MV-4-11 (cell line): ENCODE measurements around the gene SLCO4A1.

Experiments used
- DNase-seq: peaks from one replicate; lab custom pipeline; 2025; lab: John Stamatoyannopoulos, UW

Gene SLCO4A1

DNA sequence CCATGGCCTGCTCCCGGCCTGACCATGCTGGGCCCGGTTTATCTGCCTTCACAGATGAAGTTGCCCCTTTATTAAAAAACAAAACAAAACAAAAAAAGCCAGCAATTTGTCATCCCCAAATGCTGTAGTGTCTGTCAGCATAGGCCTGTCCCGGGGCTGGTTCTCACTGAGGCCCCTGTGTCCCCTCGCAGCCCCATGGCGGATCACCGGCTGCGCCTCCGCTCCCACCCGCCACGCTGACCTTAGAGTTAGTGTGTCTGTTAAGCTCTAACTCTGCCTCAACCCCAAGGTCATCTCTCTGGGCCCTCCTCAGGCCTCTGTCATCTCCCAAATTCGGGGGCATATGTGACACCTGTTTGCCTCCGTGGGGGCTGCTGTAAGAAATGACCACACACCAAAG is 11.1 kb downstream of the SLCO4A1 start:
- no peak for DNase-seq

- DNase-seq: no peak
Measured at GRCh38 chr20:62653951-62654685, 11.8 kb downstream of the SLCO4A1 start.

GRCh38 chr20:62655282-62656196 is 13.2 kb downstream of the SLCO4A1 start:
- no peak for DNase-seq

GRCh38 chr20:62656197-62656918 is 14.1 kb downstream of the SLCO4A1 start:
- DNase-seq: no peak

DNA sequence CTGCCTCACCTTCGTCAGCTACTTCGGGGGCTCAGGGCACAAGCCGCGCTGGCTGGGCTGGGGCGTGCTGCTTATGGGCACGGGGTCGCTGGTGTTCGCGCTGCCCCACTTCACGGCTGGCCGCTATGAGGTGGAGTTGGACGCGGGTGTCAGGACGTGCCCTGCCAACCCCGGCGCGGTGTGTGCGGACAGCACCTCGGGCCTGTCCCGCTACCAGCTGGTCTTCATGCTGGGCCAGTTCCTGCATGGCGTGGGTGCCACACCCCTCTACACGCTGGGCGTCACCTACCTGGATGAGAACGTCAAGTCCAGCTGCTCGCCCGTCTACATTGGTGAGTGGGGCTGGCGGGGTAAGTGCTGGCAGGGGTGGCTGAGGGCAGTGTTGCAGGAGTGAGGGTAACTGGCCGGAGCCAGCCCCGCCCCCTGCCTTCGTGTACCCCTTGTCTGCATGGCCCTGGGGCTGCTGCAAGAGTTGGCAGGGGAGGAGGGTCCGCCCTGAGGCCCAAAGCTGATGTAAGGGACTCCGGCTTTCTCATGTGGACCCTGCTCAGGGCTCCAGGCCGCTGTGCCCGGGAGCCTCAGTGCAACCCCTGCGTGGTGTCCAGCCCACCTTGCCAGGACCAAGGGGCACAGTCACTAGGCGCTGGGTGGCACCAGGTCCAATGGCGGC is 14.8 kb downstream of the SLCO4A1 start:
- no peak for DNase-seq

GRCh38 chr20:62657589-62657942 is 15.3 kb downstream of the SLCO4A1 start:
- DNase-seq: no peak

DNA sequence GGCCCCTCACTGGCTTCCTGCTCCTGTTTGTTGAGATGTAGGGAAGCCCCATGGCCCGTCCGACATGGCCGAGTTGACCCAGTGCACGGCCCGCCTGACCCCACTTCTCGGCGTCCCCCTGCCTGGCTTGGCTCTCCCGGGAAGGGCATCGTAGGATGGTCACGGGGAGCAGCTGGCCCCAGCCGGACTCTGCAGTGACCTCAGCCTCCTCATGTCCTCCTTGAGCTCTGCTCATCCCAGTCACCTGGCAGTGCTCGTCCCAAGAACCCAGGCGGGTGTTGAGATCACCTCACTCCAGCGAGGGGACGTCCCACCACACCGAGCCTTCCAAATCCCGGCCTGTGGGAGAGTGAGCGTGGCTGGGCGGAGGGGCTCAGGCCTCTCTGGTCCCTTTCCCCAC is 15.7 kb downstream of the SLCO4A1 start:
- no peak for DNase-seq

DNA sequence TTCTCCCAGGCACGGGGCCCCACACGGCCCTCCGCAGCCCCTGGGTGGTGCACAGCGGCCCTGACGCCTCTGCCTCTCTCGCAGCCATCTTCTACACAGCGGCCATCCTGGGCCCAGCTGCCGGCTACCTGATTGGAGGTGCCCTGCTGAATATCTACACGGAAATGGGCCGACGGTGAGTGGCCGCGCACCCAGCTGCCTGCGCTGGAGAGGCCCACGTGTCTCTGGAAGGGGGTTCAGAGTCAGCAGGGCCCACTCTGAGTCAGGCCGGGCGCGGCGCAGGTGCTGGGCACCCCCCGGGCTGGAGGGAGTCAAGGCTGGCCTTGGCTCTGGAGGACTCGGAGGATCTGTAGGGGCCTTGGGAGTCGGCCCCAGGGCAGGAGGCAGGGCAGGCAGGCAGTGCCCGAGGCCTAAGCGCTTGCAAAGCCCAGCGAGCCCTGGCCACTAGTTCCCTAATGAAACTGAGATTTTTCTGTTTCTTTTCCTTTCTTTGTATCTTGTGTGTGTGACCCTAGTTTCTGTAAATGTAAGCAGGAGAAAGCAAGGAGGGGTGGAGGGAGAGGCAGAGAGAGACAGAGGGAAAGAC is 16.4 kb downstream of the SLCO4A1 start:
- DNase-seq: peak; percentile 46

- DNase-seq: no peak
Measured at GRCh38 chr20:62659488-62660239, 17.4 kb downstream of the SLCO4A1 start.

DNA sequence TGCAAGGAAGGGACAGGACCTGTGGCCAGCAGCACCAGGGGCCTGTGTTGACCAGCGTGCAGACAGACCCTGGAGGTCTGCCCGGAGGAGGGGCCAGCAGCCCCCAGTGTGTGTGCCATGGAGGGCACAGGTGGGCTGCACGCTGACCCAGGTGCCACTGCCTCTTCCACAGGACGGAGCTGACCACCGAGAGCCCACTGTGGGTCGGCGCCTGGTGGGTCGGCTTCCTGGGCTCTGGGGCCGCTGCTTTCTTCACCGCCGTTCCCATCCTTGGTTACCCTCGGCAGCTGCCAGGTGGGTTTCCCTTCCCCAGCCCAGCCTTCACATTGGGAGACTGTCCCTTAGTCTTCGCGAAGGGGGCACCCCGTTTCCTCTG is 17.9 kb downstream of the SLCO4A1 start:
- DNase-seq: no peak

- no peak for DNase-seq
Measured at GRCh38 chr20:62660768-62661167, 18.5 kb downstream of the SLCO4A1 start.

DNA sequence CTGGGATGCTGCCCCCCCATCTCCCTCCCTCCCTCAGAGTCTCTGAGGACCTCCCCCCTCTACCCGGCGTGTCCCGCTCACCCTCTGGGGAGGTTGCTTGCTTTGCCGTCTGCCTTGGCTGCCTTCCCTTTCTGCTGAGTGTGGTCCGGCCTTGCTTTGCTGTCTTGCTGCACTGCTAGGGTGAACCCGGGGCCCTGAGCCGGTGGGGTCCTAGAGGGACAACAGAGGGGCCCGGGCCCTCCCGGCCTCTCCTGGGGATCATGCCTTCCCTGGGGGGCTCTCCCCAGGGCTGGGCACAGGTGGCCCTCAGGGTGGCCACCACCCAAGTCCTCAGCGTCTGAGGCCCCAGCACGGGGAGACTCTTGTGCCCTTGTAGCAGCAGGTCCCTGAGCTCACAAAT is 19.3 kb downstream of the SLCO4A1 start:
- no peak for DNase-seq

DNA sequence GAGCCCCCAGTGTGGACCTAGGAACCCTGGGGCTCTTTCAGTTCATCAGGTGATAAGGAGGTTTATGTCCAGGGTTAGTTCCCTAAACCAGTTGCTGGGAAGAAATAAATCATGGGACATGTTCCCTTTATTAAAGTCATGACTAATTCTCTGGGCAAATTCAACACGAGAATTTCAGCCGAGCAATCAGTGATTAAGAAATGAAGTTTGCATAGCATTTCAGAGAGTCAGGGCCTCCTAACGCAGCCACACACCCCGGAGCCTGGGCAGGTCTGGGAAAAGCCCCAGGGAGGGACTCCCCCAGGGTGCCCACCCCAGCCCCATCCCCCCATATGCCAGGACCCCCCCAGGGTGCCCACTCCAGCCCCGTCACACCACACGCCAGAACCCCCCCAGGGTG is 20.1 kb downstream of the SLCO4A1 start:
- no peak for DNase-seq

- no peak for DNase-seq
Measured at GRCh38 chr20:62663145-62664018, 21.1 kb downstream of the SLCO4A1 start.

- DNase-seq: no peak
Measured at GRCh38 chr20:62664019-62664971, 22.0 kb downstream of the SLCO4A1 start.

GRCh38 chr20:62665153-62665754 is 23.0 kb downstream of the SLCO4A1 start:
- no peak for DNase-seq

DNA sequence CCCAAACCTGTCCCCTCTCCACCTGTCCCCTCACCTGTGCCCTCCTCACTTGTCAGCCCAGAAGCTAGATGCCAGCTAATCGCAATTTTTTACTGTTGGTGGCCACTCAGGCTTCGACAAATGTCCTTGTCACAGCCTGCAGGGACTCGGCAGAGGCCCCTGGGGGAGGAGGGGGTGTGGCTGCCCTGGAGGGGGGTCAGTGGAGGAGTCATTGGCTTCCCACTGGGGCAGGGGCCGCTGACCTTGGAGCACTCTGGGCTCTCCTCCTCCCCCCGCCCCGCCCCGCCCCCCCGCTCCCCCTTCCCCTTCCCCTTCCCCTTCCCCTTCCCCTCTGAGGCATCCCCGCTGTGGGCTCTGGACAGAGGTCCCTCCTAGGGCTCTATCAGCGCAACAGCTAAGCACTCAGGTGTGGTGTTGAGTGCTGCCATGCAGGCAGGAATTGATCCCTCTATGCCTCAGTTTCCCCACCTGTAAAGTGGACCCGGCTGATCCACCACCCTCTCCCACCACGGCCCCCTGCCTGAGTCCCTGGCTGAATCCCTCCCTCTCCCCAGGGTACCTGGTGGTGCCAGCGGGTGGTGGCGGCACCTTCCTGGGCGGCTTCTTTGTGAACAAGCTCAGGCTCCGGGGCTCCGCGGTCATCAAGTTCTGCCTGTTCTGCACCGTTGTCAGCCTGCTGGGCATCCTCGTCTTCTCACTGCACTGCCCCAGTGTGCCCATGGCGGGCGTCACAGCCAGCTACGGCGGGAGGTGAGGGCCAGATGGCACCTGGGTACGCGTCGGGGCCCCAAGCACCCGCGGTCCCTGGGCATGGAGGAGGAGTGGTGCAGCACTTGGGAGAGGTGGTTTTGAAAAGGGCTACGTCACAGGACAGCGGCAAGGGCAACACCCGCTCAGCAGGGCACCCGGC is 23.8 kb downstream of the SLCO4A1 start:
- DNase-seq: no peak
